Adrenal gland (tissue), 12 donors: ENCODE measurements around the gene OR1K1. TPM values are rescaled to one million over a fixed set of nuclear protein-coding genes. Genes with fewer than 3 reads are reported as not detected.
"Not testable (repeated sequence)": the region's sequence is repeated elsewhere in the genome, so short reads cannot be mapped to it uniquely, and the experiment has no call there.

Experiments
- DNase-seq, 7 donors: peaks; one replicate each; pipeline ENCODE4 v3.0.0-alpha.2; 2019 to 2020
- H3K27ac ChIP-seq, 5 donors: fragments of 200-600 bp; sonication (generic) in 4 of 5; 1 replicate in 3 of 5; 2 replicates in 2 of 5; pipeline versions ENCODE4 v1.5.1 to v1.8.0; 2016 to 2020; ENCODE audit warnings: mild to moderate bottlenecking in 1 of 5
- H3K27me3 ChIP-seq: fragments of 200-600 bp; 2 replicates; pipeline ENCODE4 v1.8.0; 2021
- H3K36me3 ChIP-seq, 2 donors: fragments of 200-600 bp; replicated peaks in 1 of 2; 1 replicate in 1 of 2; 2 replicates in 1 of 2; pipeline versions ENCODE4 v1.5.1 to v1.8.0; 2018 to 2022
- H3K4me1 ChIP-seq, 2 donors: fragments of 200-600 bp; replicated peaks in 1 of 2; 1 replicate in 1 of 2; 2 replicates in 1 of 2; pipeline versions ENCODE4 v1.5.1 to v1.8.0; 2018 to 2021
- H3K4me3 ChIP-seq, 4 donors: fragments of 200-600 bp; sonication (generic) in 3 of 4; one replicate each; pipeline ENCODE4 v1.5.1; 2016 to 2018
- H3K9me3 ChIP-seq, 3 donors: fragments of 200-600 bp; sonication (generic) in 1 of 3; replicated peaks in 1 of 3; 1 replicate in 2 of 3; 2 replicates in 1 of 3; pipeline versions ENCODE4 v1.5.1 to v1.8.0; 2016 to 2021
- POLR2A ChIP-seq, 2 donors: fragments of 450-650 bp; IDR thresholded peaks; one replicate each; pipeline ENCODE4 v1.6.1; 2017; ENCODE audit warnings: antibody characterized with exemption in 2 of 2, mild to moderate bottlenecking in 2 of 2, moderate library complexity in 1 of 2
- WGBS, 4 donors: extraction: QIAGEN DNeasy Blood & Tissue Kit in 2 of 4; methylation state at CpG; one replicate each; pipeline versions ENCODE4 v1.1.5 to v1.1.7; 2013 to 2017; 5-methylcytosine and 5-hydroxymethylcytosine counted together
- intact Hi-C, 2 donors: fragments of 100-400 bp; cut with DNase I; formaldehyde crosslinking; loops; one replicate each; pipeline versions ENCODE4 v1.14.1 to v1.15.0; 2022 to 2023
- polyA plus RNA-seq, 3 donors: library from polyadenylated mRNA; stranded (reverse); fragments of 200-250 nt in 2 of 3; fragments of 350-450 nt in 1 of 3; fragmentation: Illumina TruSeq in 1 of 3; extraction: RNeasy Lipid Tissue Mini Kit (QIAGEN cat#74804) in 1 of 3; gene quantifications; one replicate each; pipeline ENCODE4 v1.2.3, GENCODE V29; 2013 to 2014
- total RNA-seq, 9 donors: library from RNA; depleted of rRNA in 4 of 9; stranded (reverse); fragments of >200 nt in 4 of 9; fragments of 120-200 nt in 1 of 9; fragmentation: NEBNext Ultra II Directional in 1 of 9; extraction: Animal tissue kit (Norgen Biotek cat#: 25700) in 1 of 9; gene quantifications; one replicate each; pipeline versions ENCODE4 v1.1.0 to v1.2.4, GENCODE V29; 2013 to 2023
- TF ChIP-seq, protein P1 (sequence below), 6 experiments: fragments of 450-650 bp in 4 of 6; fragments of 200-600 bp in 2 of 6; sonication (generic) in 1 of 6; IDR thresholded peaks; 1 replicate in 5 of 6; 2 replicates in 1 of 6; pipeline versions ENCODE4 v1.5.1 to v1.8.0; 2016 to 2021; ENCODE audit warnings: antibody characterized with exemption in 6 of 6, mild to moderate bottlenecking in 2 of 6, moderate library complexity in 1 of 6
- donor health status: healthy with polysubstance abuse.
- donor health status: Bipolar disorder and iron deficiency.
- donor health status: DM: yes; HTN: yes; CAD: no.
- donor health status: DM: no; HTN: no; CAD: no.
- donor health status: DM: no; HTN: no; CAD: no.
- donor health status: DM: yes; HTN: yes; CAD: no.

OR1K1 gene
- total and polyA plus RNA-seq, 12 donors: not detected

GRCh38 chr9:122832194-122832593, 32.3 kb downstream of the OR1K1 start:
- Histone ChIP-seq H3K27me3 (no peaks in the 10 kb centered on the region), H3K9me3 (no peaks in the 10 kb centered on the region), H3K4me1 (peaks cover 0 to 8% of the 10 kb centered on the region in 2 donors), H3K4me3 (no peak overlapping the region), H3K27ac (no peak overlapping the region), H3K36me3 (no peaks in the 10 kb centered on the region)
- 78 to 87% (median 81%) methylated on average over 3 of the region's 3 CpGs for WGBS, 4 donors
- no peak for TF ChIP-seq POLR2A (IDR thresholded peaks at IDR 0.05)
- TF ChIP-seq, protein P1, sequence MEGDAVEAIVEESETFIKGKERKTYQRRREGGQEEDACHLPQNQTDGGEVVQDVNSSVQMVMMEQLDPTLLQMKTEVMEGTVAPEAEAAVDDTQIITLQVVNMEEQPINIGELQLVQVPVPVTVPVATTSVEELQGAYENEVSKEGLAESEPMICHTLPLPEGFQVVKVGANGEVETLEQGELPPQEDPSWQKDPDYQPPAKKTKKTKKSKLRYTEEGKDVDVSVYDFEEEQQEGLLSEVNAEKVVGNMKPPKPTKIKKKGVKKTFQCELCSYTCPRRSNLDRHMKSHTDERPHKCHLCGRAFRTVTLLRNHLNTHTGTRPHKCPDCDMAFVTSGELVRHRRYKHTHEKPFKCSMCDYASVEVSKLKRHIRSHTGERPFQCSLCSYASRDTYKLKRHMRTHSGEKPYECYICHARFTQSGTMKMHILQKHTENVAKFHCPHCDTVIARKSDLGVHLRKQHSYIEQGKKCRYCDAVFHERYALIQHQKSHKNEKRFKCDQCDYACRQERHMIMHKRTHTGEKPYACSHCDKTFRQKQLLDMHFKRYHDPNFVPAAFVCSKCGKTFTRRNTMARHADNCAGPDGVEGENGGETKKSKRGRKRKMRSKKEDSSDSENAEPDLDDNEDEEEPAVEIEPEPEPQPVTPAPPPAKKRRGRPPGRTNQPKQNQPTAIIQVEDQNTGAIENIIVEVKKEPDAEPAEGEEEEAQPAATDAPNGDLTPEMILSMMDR (IDR thresholded peaks at IDR 0.05): no peak
- no peak for DNase-seq
- intact Hi-C loops: no loop called here

- Histone ChIP-seq H3K27me3 (no peaks in the 10 kb centered on the region), H3K27ac (no peak overlapping the region), H3K4me1 (no peaks in the 10 kb centered on the region), H3K9me3 (no peaks in the 10 kb centered on the region), H3K4me3 (no peak overlapping the region), H3K36me3 (no peaks in the 10 kb centered on the region)
- TF ChIP-seq, protein P1 (IDR thresholded peaks at IDR 0.05): no peak
- no peak for TF ChIP-seq POLR2A (IDR thresholded peaks at IDR 0.05)
- intact Hi-C loops: no loop called here
- DNase-seq: no peak
- 38 to 66% (median 58%) methylated on average over 4 of the region's 4 CpGs for WGBS, 4 donors
Measured at GRCh38 chr9:122835313-122835731, 35.4 kb downstream of the OR1K1 start.

- no peak for TF ChIP-seq POLR2A (IDR thresholded peaks at IDR 0.05)
- TF ChIP-seq, protein P1 (IDR thresholded peaks at IDR 0.05): no peak
- no peaks in the 10 kb centered on the region for H3K27me3 ChIP-seq
- H3K9me3 ChIP-seq: no peaks in the 10 kb centered on the region
- H3K4me3 ChIP-seq: no peak overlapping the region
- DNase-seq: no peak
- intact Hi-C loops: no loop called here
- WGBS, 4 donors: 89 to 99% (median 95%) methylated on average over 9 to 14 of the region's 14 CpGs
- no peaks in the 10 kb centered on the region for H3K36me3 ChIP-seq
- no peaks in the 10 kb centered on the region for H3K4me1 ChIP-seq
- H3K27ac ChIP-seq: no peak overlapping the region
Measured at GRCh38 chr9:122837266-122837850, 37.4 kb downstream of the OR1K1 start.

GRCh38 chr9:122838441-122838840, 38.5 kb downstream of the OR1K1 start:
- WGBS, 4 donors: 53 to 89% (median 72%) methylated on average over 3 of the region's 3 CpGs
- H3K9me3 ChIP-seq, DNase-seq, H3K4me3 ChIP-seq, H3K27ac ChIP-seq, H3K27me3 ChIP-seq, intact Hi-C loops, H3K36me3 ChIP-seq, H3K4me1 ChIP-seq: not testable (repeated sequence)

- Histone ChIP-seq H3K4me3 (no peak overlapping the region), H3K4me1 (no peaks in the 10 kb centered on the region), H3K27me3 (no peaks in the 10 kb centered on the region), H3K9me3 (no peaks in the 10 kb centered on the region), H3K36me3 (peaks cover 0 to 3% of the 10 kb centered on the region in 2 donors), H3K27ac (no peak overlapping the region)
- DNase-seq: no peak
- 69 to 77% (median 74%) methylated on average over 3 to 4 of the region's 4 CpGs for WGBS, 4 donors
- intact Hi-C loops: no loop called here
- TF ChIP-seq, protein P1 (IDR thresholded peaks at IDR 0.05): no peak
- TF ChIP-seq POLR2A (IDR thresholded peaks at IDR 0.05): no peak
Measured at GRCh38 chr9:122841501-122841900, 41.6 kb downstream of the OR1K1 start.
